ENCODE results near the gene RBPMS2.

RBPMS2 gene

DNA sequence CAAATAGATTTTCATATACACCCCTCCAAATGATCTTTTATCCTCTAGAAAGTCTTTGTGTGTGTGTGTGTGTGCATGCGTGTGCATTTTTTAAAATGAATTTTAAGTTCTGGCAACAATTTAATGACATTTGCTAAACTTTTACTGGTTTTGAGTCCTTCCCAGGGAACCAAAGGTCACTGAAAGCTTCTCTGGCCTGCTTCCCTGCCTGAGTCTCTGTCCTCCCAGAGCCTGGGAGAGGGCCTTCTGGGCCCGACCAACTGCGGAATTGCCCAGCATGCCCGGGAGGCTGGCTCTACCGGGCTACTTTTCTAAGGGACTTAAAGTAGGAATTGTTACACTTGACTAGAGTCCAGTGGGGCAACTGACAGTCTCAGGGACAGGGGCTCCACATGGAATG is 7.4 kb upstream of the RBPMS2 start:
- POLR2A ChIA-PET = no interaction called here
- DNase-seq (ENCODE audit: extremely low spot score) = no peak
- TF ChIP-seq, protein P1, sequence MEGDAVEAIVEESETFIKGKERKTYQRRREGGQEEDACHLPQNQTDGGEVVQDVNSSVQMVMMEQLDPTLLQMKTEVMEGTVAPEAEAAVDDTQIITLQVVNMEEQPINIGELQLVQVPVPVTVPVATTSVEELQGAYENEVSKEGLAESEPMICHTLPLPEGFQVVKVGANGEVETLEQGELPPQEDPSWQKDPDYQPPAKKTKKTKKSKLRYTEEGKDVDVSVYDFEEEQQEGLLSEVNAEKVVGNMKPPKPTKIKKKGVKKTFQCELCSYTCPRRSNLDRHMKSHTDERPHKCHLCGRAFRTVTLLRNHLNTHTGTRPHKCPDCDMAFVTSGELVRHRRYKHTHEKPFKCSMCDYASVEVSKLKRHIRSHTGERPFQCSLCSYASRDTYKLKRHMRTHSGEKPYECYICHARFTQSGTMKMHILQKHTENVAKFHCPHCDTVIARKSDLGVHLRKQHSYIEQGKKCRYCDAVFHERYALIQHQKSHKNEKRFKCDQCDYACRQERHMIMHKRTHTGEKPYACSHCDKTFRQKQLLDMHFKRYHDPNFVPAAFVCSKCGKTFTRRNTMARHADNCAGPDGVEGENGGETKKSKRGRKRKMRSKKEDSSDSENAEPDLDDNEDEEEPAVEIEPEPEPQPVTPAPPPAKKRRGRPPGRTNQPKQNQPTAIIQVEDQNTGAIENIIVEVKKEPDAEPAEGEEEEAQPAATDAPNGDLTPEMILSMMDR (IDR thresholded peaks at IDR 0.05; ENCODE audit: control extremely low read depth, extremely low read depth, low read depth, missing control alignments) = no peak
- CTCF ChIA-PET = interaction anchor here (1.1 to 9.2 kb wide), 4 partner anchors 18 to 55 kb away, joined by 3 to 51 read pairs (median 3); no protein-coding TSS in a partner anchor

DNA sequence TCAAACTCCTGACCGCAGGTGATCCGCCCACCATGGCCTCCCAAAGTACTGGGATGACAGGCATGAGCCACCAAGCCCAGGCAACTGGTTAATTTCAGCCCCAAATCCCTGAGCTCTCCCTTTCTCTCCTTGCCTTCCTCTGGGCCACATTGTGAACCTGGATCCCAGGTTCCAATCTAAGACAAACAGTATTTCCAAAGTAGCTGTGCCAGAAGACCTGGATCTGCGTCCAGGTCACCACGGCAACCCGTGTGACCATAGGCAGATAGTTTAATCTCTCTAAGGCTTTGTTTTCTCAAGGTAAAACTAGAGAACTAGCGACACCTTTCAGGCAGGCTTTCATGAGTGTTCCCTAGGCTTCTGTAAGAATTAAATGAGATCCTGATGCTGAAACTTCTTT is 5.9 kb upstream of the RBPMS2 start:
- CTCF ChIA-PET = interaction anchor here (0.9 to 9.2 kb wide), 3 partner anchors 13 to 31 kb away, joined by 3 to 51 read pairs (median 3); no protein-coding TSS in a partner anchor
- DNase-seq (ENCODE audit: extremely low spot score) = no peak
- POLR2A ChIA-PET = interaction anchor here (0.5 kb wide), 1 partner anchor 64 kb away, joined by 3 read pairs; no protein-coding TSS in a partner anchor
- TF ChIP-seq, protein P1 (IDR thresholded peaks at IDR 0.05; ENCODE audit: control extremely low read depth, extremely low read depth, low read depth, missing control alignments) = no peak

DNA sequence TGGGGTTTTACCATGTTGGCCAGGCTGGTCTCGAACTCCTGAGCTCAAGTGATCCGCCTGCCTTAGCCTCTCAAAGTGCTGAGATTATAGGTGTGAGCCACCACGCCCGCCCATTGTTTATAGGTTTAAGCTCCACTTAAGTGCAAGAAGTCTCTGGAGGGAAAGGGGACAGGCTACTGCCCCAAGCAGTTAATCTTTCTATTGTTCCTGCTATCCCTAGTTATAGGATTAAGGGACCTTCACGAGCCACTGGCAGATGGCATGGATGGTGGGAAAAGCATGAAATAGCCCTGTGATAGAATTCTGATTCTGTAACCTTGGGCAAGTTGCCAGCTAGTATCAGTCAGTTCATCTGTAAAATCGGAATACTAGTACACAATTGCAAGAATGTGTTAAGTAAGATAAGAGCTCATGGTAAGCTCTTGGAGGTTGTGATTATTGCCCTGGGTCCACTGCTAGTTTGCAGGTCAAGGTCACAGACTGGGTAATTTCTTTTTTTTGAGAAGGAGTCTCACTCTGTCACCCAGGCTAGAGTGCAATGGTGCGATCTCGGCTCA is 5.3 kb upstream of the RBPMS2 start:
- ChIA-PET CTCF (interaction anchor here (0.9 to 9.2 kb wide), 3 partner anchors 14 to 31 kb away, joined by 3 to 51 read pairs (median 3); no protein-coding TSS in a partner anchor), POLR2A (interaction anchor here (0.5 kb wide), 1 partner anchor 65 kb away, joined by 3 read pairs; no protein-coding TSS in a partner anchor)
- TF ChIP-seq, protein P1 (IDR thresholded peaks at IDR 0.05; ENCODE audit: control extremely low read depth, extremely low read depth, low read depth, missing control alignments) = no peak
- DNase-seq (ENCODE audit: extremely low spot score) = no peak

DNA sequence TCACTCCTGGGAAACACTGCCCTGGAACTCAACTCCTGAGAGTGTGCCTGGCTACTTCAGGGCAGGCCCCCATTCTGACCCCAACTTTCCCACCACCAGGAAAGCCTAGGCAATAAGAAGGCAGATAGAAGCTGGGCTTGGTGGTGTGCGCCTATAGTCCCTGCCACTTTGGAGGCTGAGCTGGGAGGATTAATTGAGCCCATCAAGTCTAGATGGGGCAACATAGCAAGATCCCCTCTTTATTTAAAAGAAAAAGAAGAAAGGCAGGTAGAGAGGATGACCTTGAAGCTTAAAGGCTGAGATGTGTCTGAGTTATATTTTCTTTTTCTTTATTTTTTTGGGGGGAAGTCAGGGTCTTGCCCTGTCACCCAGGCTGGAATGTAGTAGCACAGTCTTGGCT is 4.2 kb upstream of the RBPMS2 start:
- TF ChIP-seq, protein P1 (IDR thresholded peaks at IDR 0.05; ENCODE audit: control extremely low read depth, extremely low read depth, low read depth, missing control alignments) = no peak
- CTCF ChIA-PET = interaction anchor here (0.9 to 9.2 kb wide), 3 partner anchors 23 to 52 kb away, joined by 3 to 51 read pairs (median 6); no protein-coding TSS in a partner anchor
- no peak for DNase-seq (ENCODE audit: extremely low spot score)
- POLR2A ChIA-PET = no interaction called here

DNA sequence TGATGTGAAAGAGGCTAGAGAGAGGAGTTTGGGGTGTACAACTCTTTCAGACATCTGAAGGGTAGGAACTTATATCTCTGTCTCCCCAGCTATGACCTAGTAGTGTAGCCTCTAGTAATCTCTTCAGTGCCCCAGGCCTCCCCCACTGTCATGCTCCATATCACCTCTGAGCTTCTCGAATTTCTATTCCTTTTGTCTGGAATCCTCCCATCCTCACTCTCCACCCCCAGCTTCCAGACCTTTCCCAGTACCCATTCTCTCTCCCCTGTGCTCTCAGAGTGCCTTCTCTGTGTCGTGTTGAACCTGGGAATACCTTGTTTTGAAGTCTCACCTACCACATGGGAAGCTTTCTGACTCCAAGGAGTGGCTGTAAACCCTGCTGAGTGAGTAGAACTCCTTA is 3.6 kb upstream of the RBPMS2 start:
- no peak for DNase-seq (ENCODE audit: extremely low spot score)
- ChIA-PET CTCF (interaction anchor here (0.9 to 9.2 kb wide), 3 partner anchors 23 to 51 kb away, joined by 3 to 51 read pairs (median 6); no protein-coding TSS in a partner anchor), POLR2A (no interaction called here)
- TF ChIP-seq, protein P1 (IDR thresholded peaks at IDR 0.05; ENCODE audit: control extremely low read depth, extremely low read depth, low read depth, missing control alignments) = no peak

DNA sequence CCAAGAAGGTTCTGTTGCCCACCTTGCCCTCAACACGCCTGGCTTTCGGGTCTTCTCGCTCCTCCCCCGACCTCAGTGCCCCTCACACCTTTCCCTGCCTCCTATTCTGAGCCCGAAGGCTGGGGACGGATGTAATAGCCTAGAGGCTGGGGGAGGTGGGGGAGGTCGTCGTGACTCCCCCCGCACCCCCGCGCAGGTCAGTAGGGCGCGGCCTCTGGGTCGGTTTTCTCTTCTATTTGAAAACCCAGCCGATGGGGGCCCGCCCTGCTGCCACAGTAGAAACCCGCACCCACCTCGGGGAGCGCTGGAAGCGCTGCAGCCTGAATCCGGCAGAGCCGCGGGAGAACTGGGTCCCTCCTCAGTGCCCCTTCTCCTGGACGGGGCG is 1.0 kb upstream of the RBPMS2 start:
- CTCF ChIA-PET = interaction anchor here (9.2 kb wide), 1 partner anchor 34 kb away, joined by 51 read pairs; no protein-coding TSS in a partner anchor
- TF ChIP-seq, protein P1 (IDR thresholded peaks at IDR 0.05; ENCODE audit: control extremely low read depth, extremely low read depth, low read depth, missing control alignments) = no peak
- POLR2A ChIA-PET = no interaction called here
- DNase-seq (ENCODE audit: extremely low spot score) = no peak

All from GM10248 (cell line).